Endometrial microvascular endothelial cells (primary cell): ENCODE measurements around the gene ABHD1. TPM values are rescaled to one million over a fixed set of nuclear protein-coding genes. Genes with fewer than 3 reads are reported as not detected.
"Not testable (repeated sequence)": the region's sequence is repeated elsewhere in the genome, so short reads cannot be mapped to it uniquely, and the experiment has no call there.

ENCODE experiments used
- in situ Hi-C: cut with HindIII; loops from 2 replicates; pipeline ENCODE4 v1.10.0; 2017; ENCODE audit warnings: low sequenced_read_pairs, low pct_unique_long_range_greater_than_20kb; ENCODE audit errors: inconsistent ontology term
- total RNA-seq: library from RNA; depleted of rRNA; stranded (reverse); fragments of >200 nt; gene quantifications from one replicate; pipeline ENCODE4 v1.2.3, GENCODE V29; 2015; ENCODE audit errors: inconsistent ontology term

The ABHD1 gene
- not detected for total RNA-seq

GRCh38 chr2:27123302-27124150 is at the start of gene ABHD1:
Gene ABHD1 (plus strand): TSS chr2:27123815. CDS start chr2:27123949, 134 bp downstream.
- in situ Hi-C loops, result no loop called here

DNA sequence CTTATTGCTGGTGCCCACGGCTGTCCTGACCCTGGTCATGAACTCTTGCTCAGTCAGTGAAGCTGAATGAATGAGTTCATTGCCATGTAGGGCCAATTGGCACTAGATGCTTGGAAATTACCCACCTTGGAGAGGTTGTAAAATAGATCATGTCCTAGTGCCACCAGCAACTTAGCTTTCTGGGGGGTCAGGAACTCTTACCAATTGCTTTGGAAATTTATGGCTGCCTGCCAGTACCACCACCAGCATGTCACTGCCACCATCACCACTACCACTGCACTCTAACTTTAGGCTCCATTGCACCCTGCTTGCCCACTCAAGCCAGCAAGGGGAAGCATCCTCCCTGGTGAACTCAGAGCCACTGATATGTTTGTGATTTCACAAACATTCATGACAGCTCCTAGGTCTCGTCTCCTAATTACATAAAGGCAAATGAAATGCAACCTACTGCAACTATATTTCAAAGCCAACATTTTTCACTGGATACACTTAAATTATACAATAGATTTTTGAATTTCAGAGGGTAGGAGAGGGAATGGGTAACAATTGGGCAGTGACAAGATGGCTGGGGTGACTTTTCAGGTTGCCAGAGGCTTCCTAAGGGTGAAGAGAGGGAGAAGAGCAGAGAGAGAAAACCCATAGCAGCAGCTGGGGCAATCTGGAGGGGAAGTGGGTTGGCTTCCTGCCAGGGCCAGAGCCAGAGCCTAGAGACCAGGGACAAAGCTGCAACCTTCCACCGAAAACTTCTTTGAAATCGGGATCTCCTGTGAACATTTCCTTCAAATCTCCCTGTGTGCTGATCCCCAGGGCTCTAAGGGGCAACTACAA is 48.7 kb upstream of the ABHD1 start:
- in situ Hi-C loops, result no loop called here

DNA sequence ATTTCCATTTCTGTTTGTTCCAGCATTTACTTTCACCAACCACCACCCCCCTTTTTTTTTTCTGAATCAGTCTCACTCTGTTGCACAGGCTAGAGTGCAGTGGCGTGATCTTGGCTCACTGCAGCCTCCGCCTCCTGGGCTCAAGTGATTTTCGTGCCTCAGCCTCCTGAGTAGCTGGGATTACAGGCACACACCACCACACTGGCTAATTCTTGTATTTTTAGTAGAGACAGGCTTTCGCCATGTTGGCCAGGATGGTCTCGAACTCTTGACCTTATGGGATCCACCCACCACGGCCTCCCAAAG is 48.1 kb upstream of the ABHD1 start:
- in situ Hi-C loops, result not testable (repeated sequence)

GRCh38 chr2:27076323-27076722 is 47.3 kb upstream of the ABHD1 start:
- in situ Hi-C loops, result no loop called here

- in situ Hi-C loops, result no loop called here
Observed at GRCh38 chr2:27077231-27077630, 46.4 kb upstream of the ABHD1 start.

DNA sequence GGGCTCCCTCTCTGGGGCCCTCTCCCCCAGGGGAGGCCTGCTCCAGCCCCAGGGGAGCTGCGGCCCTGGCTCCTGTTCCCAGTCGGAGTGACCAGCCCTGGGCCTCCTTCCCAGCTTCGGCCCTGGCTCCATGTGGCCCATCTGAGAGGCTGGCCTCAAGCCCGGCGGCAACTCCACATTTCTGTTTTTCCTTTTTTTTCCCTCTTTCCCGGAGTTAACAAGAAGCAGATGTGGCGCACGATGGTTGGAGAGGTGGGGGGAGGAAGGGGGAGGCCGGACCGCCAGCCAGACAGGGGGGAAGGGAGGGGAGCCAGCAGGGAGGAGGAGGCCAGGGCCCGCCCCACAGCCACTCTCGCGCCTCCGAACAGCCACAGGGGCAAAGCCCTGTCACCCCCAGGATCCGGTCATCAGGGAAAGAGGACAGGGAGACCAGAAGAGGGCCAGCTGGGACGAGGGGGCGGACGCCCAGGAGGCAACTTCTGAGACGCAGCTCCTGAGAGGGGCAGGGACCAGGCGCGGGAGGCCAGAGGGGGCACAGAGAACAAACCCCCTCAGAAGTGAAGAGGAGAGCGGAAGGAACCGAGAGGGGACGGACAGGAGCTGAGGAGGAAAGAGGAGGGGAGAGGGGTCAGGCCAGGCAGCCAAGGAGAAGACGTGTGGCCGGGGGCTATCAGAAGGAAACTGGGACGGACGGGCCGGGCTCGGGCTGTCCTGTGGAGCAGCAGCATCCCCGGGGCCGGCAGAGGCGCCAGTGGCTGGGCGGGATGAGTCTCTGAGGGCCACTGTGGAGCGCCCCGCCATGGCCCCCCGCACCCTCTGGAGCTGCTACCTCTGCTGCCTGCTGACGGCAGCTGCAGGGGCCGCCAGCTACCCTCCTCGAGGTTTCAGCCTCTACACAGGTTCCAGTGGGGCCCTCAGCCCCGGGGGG is 45.1 kb upstream of the ABHD1 start, which contains the start of gene EMILIN1:
Gene EMILIN1 (plus strand): TSS at position 349 of the 928 bp plus-strand sequence. CDS start 451 bp downstream, at position 800.
- in situ Hi-C loops, result no loop called here

DNA sequence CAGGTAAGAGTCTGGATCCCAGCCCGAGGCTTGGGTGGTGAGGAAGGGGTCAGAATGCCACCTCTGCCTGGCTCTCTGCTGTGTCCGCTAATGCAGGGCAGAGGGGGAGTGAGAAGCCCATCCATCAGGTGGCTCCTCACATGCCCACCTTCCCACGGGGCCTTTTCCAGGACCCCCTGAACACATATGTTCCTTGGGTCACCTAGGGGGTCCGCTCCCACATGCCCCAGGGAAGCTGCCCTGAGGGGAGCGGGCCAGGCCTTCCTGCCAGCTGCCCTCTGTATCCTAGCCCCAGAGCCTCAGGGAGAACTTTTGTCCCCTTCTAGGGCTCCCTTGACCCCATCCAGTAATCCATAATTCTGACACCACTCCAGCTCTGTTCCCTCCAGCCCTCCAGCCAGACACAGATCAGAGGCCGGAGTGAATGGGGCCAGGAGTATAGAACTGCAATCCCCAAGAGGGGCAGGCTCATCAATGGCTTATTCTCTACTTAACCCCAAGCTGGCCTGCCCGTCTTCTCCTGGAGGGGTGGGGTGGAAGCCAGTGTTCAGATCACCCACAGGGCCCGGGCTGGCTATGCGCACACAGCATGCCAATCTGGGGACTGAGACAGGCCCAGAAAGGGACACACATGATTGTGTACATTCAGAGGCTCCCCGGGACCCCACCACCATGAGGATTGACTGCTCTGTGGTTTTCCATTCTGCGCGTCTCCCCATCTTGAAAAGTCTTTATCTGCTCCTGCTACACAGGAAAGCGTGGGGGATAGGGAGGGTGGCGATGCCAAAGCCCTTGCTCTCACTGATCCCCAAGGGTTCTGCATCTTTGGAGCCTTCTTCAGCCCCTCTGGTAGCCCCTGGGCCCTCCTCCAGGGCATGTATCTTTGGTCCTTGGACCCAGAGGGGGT is 44.1 kb upstream of the ABHD1 start:
- in situ Hi-C loops, result no loop called here

- in situ Hi-C loops, result no loop called here
Observed at GRCh38 chr2:27080140-27080469, 43.5 kb upstream of the ABHD1 start.

GRCh38 chr2:27080603-27080936 is 43.0 kb upstream of the ABHD1 start:
- in situ Hi-C loops, result no loop called here

DNA sequence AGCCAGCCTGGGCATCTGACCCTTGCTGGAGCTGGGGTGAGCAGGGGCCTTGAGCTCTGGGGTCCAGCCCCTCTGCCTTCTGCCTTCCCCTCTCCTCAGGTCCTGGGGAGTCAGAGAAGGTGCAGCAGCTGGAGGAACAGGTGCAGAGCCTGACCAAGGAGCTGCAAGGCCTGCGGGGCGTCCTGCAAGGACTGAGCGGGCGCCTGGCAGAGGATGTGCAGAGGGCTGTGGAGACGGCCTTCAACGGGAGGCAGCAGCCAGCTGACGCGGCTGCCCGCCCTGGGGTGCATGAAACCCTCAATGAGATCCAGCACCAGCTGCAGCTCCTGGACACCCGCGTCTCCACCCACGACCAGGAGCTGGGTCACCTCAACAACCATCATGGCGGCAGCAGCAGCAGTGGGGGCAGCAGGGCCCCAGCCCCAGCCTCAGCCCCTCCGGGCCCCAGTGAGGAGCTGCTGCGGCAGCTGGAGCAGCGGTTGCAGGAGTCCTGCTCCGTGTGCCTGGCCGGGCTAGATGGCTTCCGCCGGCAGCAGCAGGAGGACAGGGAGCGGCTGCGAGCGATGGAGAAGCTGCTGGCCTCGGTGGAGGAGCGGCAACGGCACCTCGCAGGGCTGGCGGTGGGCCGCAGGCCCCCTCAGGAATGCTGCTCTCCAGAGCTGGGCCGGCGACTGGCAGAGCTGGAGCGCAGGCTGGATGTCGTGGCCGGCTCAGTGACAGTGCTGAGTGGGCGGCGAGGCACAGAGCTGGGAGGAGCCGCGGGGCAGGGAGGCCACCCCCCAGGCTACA is 41.4 kb upstream of the ABHD1 start:
- in situ Hi-C loops, result no loop called here

- in situ Hi-C loops, result no loop called here
Observed at GRCh38 chr2:27082773-27083409, 40.7 kb upstream of the ABHD1 start.

DNA sequence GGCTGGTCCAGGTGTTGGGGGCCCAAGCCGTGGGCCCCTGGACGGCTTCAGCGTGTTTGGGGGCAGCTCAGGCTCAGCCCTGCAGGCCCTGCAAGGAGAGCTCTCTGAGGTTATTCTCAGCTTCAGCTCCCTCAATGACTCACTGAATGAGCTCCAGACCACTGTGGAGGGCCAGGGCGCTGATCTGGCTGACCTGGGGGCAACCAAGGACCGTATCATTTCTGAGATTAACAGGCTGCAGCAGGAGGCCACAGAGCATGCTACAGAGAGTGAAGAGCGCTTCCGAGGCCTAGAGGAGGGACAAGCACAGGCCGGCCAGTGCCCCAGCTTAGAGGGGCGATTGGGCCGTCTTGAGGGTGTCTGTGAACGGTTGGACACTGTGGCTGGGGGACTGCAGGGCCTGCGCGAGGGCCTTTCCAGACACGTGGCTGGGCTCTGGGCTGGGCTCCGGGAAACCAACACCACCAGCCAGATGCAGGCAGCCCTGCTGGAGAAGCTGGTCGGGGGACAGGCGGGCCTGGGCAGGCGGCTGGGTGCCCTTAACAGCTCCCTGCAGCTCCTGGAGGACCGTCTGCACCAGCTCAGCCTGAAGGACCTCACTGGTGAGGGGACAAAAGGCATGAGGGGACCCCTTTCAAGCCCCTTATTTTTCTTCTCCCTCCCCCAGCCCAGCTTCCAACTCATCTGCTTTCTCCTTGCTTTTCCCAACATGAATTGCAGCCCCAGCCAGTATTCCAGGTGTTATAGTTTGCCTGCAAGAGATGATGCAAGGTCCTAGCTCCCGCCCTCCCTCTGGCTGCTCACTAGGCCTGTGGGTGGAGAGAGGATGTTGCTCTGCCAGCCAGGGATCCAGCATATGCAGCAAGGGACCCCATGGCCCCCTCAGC is 40.0 kb upstream of the ABHD1 start:
- in situ Hi-C loops, result no loop called here

- in situ Hi-C loops, result no loop called here
Observed at GRCh38 chr2:27084297-27085061, 39.1 kb upstream of the ABHD1 start.

DNA sequence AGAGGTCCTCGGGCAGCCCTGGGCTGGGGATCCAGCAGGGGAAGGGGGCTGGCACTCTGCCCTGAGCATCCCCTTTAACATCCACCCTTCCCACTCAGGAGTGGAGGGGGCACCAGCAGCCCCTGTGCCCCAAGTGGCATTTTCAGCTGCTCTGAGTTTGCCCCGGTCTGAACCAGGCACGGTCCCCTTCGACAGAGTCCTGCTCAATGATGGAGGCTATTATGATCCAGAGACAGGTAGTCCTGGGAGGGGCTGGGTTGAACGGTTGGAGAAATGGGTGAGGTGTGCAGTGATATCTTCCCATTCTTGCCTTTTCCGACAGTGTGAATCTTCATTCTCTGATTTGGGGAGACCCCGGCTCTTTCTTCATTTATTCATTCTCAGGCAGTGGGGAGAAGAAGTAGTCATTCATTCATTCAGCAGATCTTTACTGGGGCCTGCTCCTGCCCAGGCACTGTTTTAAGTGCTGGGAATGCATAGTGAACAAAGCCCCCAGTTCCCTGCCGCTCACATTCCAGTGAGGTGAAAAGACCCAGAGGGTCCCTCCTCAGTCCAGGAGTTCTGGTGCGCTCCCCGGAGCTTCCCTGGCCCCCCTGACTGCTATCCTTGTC is 38.4 kb upstream of the ABHD1 start:
- in situ Hi-C loops, result no loop called here

GRCh38 chr2:27085673-27086089 is 37.9 kb upstream of the ABHD1 start:
- in situ Hi-C loops, result no loop called here
